Renal cortex interstitium (tissue), 11 donors: ENCODE results near the gene RPS6KA2. TPM values are rescaled to one million over a fixed set of nuclear protein-coding genes. Genes with fewer than 3 reads are reported as not detected.

Source experiments
- DNase-seq, 11 donors: peaks; one replicate each; pipeline ENCODE4 v3.0.0-alpha.2; 2013; ENCODE audit warnings: low read depth in 9 of 11, low spot score in 4 of 11; ENCODE audit errors: extremely low read depth in 1 of 11
- polyA plus RNA-seq, 3 donors: library from polyadenylated mRNA; unstranded; fragments of 120-200 nt; gene quantifications; one replicate each; pipeline ENCODE4 v1.2.1, GENCODE V29; 2013; ENCODE audit not compliant: insufficient read length in 3 of 3

RPS6KA2 gene
- polyA plus RNA-seq, 3 donors: 28.3 to 30.6 (median 29.5) TPM

DNA sequence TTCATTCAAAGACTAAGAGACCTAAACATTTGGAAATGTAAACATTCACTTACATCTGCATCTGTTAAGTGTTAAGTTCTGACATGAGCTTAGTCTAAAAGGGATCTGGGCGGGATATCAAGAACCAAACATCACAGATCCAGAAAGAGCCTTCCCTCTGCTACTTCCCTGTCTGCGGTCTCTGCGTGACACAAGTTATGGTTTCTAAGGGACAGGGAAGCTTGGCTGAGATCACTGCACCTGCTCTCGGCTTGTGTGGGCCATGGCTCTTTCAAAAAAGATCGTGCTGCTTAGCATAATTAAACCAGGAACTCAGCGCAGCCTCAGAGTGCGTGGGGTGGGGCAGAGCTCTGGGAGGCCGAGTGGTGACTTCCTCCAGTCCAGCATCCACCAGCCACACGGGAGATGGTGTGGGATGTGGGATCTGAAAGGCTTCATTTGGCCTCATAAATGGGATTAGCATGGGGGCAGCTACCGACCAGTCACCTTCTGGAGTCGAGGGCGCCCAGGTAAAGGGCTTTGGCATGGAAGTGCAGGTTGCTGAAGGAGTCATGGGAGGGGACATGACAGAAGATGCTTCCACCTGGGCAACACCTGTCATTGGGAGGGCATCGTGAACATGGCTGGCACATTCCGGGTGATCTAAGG lies 23.9 kb downstream of the RPS6KA2 start:
- no peak for DNase-seq

DNA sequence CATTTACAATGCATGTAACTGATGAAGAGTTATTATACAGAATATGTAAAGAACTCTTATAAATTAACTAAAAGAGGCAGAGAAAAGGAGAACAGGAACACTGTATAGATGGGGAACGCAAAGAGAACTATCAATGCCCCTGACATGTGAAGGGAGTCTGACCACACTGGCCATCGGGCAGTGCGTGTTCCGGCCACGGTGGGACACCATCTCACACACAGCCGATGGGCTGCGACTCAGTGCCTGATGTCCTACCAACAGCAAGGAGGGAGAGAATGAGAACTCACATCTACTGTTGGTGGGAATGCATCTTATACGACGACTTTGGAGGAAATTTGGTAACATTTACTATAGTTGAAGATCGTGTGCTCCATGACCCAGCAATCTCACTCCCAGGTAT lies 25.1 kb downstream of the RPS6KA2 start:
- DNase-seq: no peak

DNA sequence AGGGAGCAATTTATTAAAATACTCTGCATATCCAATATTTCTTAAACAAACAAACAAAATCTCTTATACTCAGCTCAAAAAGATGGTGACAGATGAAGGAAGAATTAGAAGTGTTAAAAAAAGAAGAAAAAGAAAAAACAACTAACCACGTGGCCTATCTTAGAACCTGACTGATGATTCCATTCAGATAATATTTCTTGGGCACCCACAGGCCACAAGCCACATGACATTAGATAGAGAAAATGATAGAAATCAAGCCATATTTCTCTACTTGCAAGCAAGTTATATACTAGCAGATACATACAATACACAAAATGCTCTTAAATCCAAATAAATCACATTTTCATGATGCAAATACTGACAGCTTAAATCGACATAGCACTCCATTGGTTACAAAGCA lies 26.1 kb downstream of the RPS6KA2 start:
- no peak for DNase-seq

DNA sequence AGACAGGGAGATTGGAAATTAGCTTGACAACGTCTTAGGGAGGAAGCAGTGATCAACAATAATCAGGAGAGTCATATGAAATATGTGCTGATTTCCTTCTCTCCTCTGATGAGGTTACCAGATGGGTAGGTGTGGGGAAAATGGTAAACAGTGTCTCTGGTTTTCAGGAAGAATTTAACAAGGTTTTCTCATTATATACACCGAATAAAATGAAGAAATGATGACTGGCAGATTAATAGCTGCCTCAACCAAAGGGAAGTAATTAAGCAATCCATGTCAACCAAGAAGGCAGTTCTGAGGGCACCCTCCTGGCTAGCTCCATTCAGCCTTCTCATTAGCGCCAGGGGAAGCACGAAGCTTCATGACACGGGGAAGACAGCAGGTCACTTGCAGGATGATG lies 27.8 kb downstream of the RPS6KA2 start:
- no peak for DNase-seq

DNA sequence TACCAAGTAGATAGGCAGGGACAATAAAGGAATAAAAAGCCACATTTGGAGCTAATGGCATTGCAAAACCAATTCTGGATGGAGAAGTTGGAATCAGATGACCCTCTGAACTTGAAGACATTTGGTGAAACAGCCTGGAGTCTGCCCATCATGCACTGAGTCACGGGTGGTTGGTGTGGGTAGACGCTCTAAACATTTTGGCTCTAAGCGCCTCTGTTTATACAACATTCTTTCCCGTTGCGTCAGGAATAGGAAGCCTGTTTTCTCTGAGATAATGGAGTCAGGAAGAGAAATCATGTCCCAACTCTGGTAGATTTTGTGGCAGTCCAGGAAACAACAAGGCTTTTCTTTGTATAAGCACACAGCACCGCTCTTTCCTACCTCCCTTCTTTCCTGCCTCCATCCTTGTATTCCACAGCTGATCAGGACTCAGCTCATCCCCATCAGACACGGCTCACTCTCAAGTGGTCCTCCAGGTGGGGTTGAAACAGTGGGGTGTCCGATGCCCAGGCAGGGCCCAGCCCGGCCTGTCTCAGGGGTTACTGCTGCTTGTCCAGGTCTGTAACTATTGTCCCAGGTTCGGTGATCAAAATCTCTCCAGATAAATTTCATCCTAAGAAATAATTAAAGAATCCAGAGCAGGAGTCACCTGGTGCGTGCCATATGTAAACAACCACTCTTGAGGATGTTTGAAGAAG lies 28.5 kb downstream of the RPS6KA2 start:
- no peak for DNase-seq

DNA sequence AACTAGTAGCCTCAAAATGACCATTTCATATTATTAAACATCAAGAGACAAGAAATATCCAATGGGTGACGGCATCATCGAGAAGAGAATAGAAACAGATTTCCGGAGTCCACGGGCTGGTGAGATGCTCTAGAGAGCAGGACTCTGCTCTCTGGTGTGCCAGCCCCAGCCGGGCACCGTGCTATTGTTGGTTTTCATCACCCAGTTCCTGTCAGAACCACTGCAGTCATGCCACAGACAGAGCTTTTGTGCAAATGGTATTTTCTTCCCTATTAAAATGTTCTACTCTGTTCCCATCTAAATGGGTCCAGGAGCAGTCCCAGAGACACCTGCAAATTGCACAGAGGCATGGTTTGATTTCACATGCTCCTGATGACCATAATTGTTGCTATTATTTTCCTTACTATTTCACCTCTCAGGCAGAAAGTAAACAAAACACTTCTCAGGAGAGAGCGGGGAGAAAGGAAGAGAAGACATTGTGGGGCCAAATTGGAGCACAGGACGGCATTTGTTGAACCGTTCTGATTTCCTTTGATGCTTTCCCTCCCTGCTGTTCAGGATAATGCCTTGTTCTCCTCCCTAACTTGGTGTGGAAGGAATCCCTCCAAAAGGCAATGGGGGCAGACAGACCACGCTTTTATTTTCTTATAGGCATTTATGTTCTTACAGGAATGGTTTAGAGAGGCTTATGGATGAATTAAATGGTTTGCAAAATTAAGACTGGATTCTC lies 29.2 kb downstream of the RPS6KA2 start:
- DNase-seq: no peak

DNA sequence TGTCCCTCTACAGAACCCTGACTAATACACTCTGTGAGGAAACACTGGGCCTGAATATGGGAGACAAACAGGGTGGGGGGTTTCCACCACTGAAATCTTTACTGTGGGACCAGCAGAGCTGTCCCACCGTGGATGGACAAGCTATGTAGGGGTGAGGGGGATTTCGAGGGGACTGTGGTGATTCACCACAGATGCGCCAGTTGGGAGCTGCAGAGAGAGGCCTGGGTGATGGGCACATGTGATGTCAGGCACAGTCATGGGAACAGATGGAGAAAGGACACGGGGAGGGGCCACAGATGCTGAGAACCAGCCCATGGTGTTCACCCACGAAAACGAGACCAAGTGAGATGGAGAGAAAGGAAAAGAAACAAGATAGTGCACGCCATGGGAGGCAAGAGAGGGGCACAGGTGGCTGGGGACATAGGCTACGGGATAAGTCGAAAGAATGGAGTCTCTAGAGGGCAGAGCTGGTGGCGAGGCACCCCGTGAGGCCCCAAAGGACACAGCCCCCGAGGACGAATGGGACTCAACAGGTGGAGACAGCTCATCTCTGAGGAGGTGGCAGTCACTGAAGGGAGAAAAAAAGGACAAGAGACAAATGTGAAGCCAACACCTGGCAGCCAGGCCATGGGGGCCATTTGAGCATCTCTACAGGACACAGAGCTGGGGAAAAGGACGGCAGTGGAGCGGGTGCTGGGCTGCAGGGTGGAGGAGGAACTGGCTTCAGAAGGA lies 30.1 kb downstream of the RPS6KA2 start:
- no peak for DNase-seq

DNA sequence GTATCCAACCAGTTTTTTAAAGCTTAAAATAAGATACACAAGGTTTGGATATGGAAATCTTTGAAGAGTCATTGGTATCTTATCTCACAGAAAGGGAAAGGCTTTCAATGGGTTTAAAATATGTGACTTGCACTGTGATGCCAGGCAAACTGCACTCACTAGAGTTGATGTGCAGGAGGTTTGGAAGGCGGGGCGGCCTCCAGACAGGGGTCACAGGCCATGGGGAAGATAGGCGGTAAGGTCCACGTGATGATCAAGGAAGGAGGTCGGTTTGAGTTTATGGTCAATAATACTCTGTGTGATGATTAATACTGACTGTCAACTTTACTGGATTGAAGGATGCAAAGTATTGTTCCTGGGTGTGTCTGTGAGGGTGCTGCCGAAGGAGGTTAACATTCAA lies 31.1 kb downstream of the RPS6KA2 start:
- no peak for DNase-seq

DNA sequence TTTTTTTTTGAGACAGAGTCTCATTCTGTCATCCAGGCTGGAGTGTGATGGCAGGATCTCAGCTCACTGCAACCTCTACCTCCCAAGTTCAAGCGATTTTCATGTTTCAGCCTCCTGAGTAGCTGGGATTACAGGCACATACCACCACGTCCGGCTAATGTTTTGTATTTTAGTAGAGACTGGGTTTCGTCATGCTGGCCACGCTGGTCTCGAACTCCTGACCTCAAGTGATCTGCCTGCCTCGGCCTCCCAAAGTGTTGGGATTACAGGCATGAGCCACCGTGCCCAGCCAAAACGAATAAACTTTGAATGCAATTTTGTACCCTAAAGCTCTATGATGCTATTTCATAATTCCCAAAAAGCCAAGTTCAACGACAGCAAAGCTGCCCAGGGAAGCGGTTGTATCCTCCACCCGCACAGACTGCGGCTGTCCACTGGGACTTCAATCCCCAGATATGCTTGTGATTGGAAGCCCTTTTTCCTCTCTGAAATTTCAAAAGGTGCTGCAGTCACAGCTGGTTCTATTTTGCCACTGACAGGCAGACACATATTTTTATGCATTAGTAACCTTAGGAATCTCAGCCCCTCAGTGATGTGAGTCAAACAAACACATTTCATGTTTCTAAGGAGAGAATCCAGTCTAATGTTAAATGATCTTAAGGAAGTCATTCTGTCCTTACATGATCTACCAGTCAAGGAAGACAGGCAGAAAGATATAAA lies 31.8 kb downstream of the RPS6KA2 start:
- no peak for DNase-seq

DNA sequence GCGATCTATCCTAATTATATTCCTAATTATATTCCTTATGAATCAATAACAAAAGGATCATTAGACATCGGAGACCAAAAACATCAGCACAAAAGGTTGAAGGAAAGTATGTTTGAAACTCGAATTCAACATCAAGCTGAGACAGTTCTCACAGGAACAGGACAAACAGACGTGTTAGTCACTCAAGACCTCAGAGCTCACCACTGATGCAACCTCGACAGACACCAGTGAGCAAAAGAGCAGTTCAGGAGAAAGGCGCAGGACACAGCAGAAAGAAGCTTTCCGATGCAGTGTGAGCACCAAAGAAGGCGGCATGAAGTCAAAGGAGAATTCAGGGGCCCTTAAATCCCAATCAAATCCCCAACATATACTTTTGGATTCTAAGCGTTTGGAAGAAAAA lies 34.2 kb downstream of the RPS6KA2 start:
- DNase-seq: no peak

DNA sequence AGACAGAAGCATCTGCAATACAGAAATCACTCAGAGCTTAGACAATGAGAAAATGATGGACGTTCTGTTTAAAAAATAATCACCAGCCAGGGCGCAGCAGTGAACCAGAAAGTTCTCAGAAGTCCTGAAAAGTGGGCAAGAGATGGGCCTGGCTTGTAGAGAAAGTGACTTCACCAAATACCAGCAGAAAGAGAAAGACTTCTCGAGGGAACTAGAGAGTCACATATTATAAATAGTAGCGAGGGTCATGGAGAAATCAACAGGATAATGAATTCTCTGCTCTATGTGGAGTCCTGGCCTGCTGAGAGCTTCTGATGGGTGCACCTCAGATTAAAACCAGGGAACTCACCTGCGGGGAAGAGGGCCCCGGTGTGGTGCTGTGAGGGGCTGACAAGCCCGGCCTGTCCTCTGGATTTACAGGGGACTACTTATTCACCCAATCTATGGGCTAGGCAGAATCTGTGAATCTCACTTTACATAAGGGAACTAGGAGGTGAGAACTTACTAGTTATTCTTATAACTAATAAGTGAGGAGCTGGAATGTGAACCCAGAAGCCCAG lies 35.0 kb downstream of the RPS6KA2 start:
- no peak for DNase-seq

DNA sequence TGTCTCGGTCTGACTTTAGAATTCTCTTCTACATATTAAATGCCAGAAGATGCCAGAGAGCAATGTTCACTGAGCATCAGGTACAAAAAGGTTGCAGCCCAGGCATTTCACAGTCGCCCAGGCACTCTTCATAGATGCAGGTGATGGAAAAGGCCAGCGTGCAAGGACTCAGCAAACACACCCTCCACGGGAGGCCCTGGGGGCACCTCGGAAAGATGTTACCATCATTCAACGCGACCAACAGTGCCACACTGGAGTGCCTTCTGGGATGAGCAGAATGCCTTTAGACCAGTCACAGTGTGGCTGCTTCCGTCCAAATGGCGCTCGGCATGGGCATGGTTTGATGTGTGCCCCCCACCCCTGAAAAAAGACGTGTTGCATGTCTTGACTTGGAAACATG lies 36.0 kb downstream of the RPS6KA2 start:
- DNase-seq: no peak

DNA sequence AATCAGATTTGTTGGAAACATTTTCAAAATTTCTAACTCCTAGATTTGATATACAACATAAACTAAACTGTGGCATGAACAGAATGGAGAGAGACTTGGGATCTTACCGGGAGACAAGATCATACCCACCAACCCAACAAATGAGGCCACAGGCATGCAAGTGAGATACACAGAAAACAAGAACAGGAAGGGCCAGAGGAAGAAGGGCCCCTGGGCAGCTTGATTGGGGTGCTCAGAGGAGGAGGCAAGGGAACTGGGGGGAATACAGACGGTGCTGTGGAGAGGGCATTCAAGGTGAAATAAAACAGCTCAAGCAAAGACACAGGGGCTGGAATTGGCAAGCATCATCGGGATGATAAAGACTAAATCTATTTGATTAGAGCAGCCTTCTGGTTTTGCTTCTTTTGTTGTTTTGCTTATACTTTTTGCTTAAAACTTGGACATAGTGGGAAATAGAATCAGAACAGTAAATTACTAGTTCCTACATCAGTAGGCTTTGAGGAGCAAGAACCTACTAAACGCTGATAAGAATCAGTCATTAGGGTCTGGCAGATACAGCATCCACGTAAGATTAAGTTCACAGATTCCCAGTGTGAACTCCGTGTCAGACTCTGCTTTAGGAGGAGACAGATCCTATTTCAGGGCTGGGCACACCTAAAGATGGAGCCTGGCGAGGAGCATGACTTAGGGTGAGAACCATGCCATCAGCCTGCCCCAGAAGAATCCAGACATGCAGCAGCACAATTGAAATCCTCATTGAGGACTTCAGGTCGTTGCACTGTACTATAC lies 37.1 kb downstream of the RPS6KA2 start:
- no peak for DNase-seq

DNA sequence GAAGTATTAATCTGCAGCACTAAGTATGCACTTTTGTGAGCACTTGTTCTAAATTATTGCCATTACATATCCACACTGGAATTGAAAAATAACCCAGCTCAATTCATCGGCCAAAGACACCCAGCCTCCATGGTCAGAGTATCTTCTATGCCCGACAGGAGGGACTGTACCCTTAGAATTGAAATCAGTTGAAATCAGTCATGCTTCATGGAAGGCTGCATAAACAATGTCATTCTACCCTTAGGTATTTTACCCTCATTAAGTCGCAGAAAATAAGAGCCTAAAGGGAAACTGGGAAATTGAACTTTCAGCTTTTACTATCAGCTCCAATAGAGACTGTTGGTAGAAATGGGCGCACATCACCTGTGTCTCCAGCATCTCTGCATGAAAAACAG lies 37.7 kb downstream of the RPS6KA2 start:
- no peak for DNase-seq

DNA sequence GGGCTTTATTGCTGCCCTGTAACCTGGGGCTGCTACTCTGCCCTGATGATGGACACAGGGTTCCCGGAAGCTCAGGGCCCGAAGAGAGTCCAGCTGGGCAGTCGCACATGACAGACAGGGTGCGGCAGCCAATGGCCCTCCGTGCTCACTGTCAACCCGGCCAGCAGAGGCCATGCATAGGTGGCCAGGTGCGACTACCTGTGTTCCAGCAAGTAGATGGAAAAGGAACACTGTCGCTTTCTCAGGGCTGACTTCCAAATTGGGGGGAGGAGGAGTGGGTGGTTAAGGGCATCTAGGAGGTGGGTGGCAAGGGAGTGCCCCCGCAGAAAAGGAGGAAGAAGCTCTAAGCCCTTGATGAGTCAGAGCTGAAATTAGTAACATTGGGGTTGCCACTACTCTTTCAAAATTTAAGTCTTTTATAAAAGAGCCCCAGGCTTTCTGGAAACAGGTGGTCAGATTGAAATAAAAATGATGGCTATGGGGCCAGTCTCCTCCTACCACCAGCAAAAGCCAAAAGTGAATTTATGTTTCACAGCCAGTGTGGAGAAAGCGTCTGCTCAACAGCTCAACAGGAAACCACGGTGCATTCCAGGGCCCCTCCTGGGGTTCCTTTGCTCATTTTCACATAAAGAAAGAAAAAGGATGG lies 38.2 kb downstream of the RPS6KA2 start:
- no peak for DNase-seq

DNA sequence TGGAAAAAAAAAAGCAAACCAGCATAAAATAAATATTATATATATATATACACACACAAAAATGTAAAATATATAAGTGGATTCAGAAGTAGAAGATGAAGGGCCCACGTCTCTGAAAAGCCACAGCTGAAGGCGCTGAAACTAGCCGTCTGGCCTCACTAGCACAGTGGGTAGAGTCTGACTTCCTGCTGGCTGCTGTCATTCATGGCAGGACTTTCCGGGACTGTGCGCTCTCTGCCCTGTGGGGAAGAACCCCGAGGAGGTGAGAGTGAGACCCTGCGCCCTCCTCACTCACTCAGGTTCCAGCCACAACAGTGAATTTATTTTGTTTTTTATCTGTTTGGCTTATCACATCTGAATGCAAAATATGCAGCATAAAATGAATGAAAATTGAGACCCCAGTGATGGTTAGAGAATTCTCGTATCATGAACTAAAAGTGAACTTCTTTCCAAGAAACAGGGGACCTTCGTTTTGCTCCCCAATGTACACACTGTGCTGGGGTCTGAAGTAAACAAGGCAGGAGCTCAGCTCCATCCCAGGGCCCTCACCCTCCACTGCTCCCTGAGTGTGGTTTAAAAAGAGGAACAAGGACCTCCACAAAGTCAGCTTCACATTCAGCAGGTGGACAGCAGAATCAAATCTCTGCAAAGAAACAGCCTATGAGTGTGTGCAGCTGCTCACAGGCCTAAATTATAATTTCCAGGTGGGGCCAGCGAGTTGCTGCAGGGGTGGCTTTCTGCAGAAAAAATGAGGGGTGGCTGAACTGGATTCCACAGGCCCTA lies 39.2 kb downstream of the RPS6KA2 start:
- DNase-seq: no peak
